ENCODE data around the gene VSIG8. TPM values are rescaled to one million over a fixed set of nuclear protein-coding genes. Genes with fewer than 3 reads are reported as not detected.

VSIG8 gene
- total RNA-seq, 1 experiment from 2014 or later, result not detected

- ChIA-PET POLR2A (no interaction called here), RAD21 (ENCODE audit: low non-redundant PET in 1 of 2, low total read pairs in 2 of 2, uncharacterized antibody in 2 of 2, unreplicated experiment in 2 of 2) (no interaction called here), CTCF (no interaction called here)
- Histone ChIP-seq H3K27ac (ENCODE audit: low read depth, low read length) (no peak overlapping the region), H3K4me3 (replicated peaks in 1 of 2; ENCODE audit: low read depth in 1 of 2, low read length in 2 of 2) (no peak overlapping the region), H3K4me2 (ENCODE audit: low read length) (no peak overlapping the region), H3K9me3 (ENCODE audit: control insufficient read depth in 1 of 2, insufficient read depth in 1 of 2, low read depth in 1 of 2, low read length in 2 of 2) (no peaks in the 10 kb centered on the region), H3K4me1 (ENCODE audit: control insufficient read depth in 1 of 2, insufficient read depth in 2 of 2, low read length in 2 of 2) (peaks cover 0 to 21% of the 10 kb centered on the region in 2 experiments; a peak in 2 of 4 replicates), H3K9ac (ENCODE audit: low read length) (no peak overlapping the region), H2AFZ (ENCODE audit: low read depth, low read length, poor library complexity, severe bottlenecking) (no peak overlapping the region), H3K27me3 (ENCODE audit: insufficient read depth, low read length) (no peaks in the 10 kb centered on the region), H3K9me2 (ENCODE audit: insufficient read depth) (no peaks in the 10 kb centered on the region), H3K36me3 (ENCODE audit: control insufficient read depth in 1 of 2, insufficient read depth in 2 of 2, low read length in 2 of 2) (no peaks in the 10 kb centered on the region), H3K79me2 (ENCODE audit: insufficient read depth, low read length) (no peaks in the 10 kb centered on the region), H4K20me1 (ENCODE audit: insufficient read depth) (no peaks in the 10 kb centered on the region)
- TF ChIP-seq POLR2AphosphoS5 (IDR thresholded peaks at IDR 0.05; ENCODE audit: low read depth, low read length) (no peak), ZNF274 (IDR thresholded peaks at IDR 0.05; ENCODE audit: low read depth, low read length) (no peak), EZH2 (IDR thresholded peaks at IDR 0.05) (no peak), JUND (IDR thresholded peaks at IDR 0.05) (no peak), MAX (IDR thresholded peaks at IDR 0.05) (no peak), SRF (IDR thresholded peaks at IDR 0.05; ENCODE audit: low read depth) (no peak), YY1 (IDR thresholded peaks at IDR 0.05; ENCODE audit: extremely low read depth, insufficient replicate concordance, low read depth, low read length) (no peak)
- TF ChIP-seq, protein P1, sequence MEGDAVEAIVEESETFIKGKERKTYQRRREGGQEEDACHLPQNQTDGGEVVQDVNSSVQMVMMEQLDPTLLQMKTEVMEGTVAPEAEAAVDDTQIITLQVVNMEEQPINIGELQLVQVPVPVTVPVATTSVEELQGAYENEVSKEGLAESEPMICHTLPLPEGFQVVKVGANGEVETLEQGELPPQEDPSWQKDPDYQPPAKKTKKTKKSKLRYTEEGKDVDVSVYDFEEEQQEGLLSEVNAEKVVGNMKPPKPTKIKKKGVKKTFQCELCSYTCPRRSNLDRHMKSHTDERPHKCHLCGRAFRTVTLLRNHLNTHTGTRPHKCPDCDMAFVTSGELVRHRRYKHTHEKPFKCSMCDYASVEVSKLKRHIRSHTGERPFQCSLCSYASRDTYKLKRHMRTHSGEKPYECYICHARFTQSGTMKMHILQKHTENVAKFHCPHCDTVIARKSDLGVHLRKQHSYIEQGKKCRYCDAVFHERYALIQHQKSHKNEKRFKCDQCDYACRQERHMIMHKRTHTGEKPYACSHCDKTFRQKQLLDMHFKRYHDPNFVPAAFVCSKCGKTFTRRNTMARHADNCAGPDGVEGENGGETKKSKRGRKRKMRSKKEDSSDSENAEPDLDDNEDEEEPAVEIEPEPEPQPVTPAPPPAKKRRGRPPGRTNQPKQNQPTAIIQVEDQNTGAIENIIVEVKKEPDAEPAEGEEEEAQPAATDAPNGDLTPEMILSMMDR (IDR thresholded peaks at IDR 0.05 in 2 of 3, conservative IDR thresholded peaks at IDR 0.05 in 1 of 3; ENCODE audit: borderline replicate concordance in 1 of 3, insufficient read depth in 1 of 3, low read depth in 2 of 3, low read length in 2 of 3), result no peak
- intact Hi-C loops (cut with micrococcal nuclease), result no loop called here
- BruUV-seq (replicated peaks), result no TSS peak
- ATAC-seq (no peak), DNase-seq (ENCODE audit: low read depth, low spot score) (no peak)
Observed at GRCh38 chr1:159848326-159848725, 14.1 kb downstream of the VSIG8 start.

- POLR2A ChIA-PET, result interaction anchor here (1.3 kb wide), 1 partner anchor 11 kb away, joined by 3 read pairs; no protein-coding TSS in a partner anchor
Observed at GRCh38 chr1:159847231-159847630, 15.2 kb downstream of the VSIG8 start.

More at GRCh38 chr1:159847231-159847630, 15.2 kb downstream of the VSIG8 start:
- BruUV-seq (replicated peaks), result no TSS peak
- Histone ChIP-seq H3K9me3 (ENCODE audit: control insufficient read depth in 1 of 2, insufficient read depth in 1 of 2, low read depth in 1 of 2, low read length in 2 of 2) (no peaks in the 10 kb centered on the region), H3K4me1 (ENCODE audit: control insufficient read depth in 1 of 2, insufficient read depth in 2 of 2, low read length in 2 of 2) (peaks cover 0 to 20% of the 10 kb centered on the region in 2 experiments; a peak in 2 of 4 replicates), H3K27ac (ENCODE audit: low read depth, low read length) (no peak overlapping the region), H3K9ac (ENCODE audit: low read length) (no peak overlapping the region), H3K79me2 (ENCODE audit: insufficient read depth, low read length) (no peaks in the 10 kb centered on the region), H3K4me2 (ENCODE audit: low read length) (no peak overlapping the region), H3K9me2 (ENCODE audit: insufficient read depth) (no peaks in the 10 kb centered on the region), H4K20me1 (ENCODE audit: insufficient read depth) (no peaks in the 10 kb centered on the region), H3K36me3 (ENCODE audit: control insufficient read depth in 1 of 2, insufficient read depth in 2 of 2, low read length in 2 of 2) (no peaks in the 10 kb centered on the region), H3K4me3 (replicated peaks in 1 of 2; ENCODE audit: low read depth in 1 of 2, low read length in 2 of 2) (no peak overlapping the region), H3K27me3 (ENCODE audit: insufficient read depth, low read length) (no peaks in the 10 kb centered on the region), H2AFZ (ENCODE audit: low read depth, low read length, poor library complexity, severe bottlenecking) (no peak overlapping the region)
- intact Hi-C loops (cut with micrococcal nuclease), result no loop called here
- no peak for ATAC-seq
- ChIA-PET RAD21 (ENCODE audit: low non-redundant PET in 1 of 2, low total read pairs in 2 of 2, uncharacterized antibody in 2 of 2, unreplicated experiment in 2 of 2) (no interaction called here), CTCF (no interaction called here)
- TF ChIP-seq ATF3 (IDR thresholded peaks at IDR 0.05) (no peak), ZFX (IDR thresholded peaks at IDR 0.05) (no peak), SRF (IDR thresholded peaks at IDR 0.05; ENCODE audit: low read depth) (no peak), YY1 (IDR thresholded peaks at IDR 0.05; ENCODE audit: extremely low read depth, insufficient replicate concordance, low read depth, low read length) (no peak), EGR1 (IDR thresholded peaks at IDR 0.05; ENCODE audit: low read depth) (no peak), RAD21 (IDR thresholded peaks at IDR 0.05; ENCODE audit: low read depth) (no peak)
- DNase-seq (ENCODE audit: low read depth, low spot score), result no peak
